Muscle layer of duodenum (tissue), 2 donors: ENCODE measurements around the gene FBXW11.
"Not testable (repeated sequence)": the region's sequence is repeated elsewhere in the genome, so short reads cannot be mapped to it uniquely, and the experiment has no call there.

Experiments used
- H3K27ac ChIP-seq: one replicate; pipeline ENCODE4 v1.7.0; 2013; ENCODE audit warnings: mild to moderate bottlenecking, low read length
- H3K27me3 ChIP-seq: one replicate; pipeline ENCODE4 v1.7.0; 2013; ENCODE audit warnings: low read depth, mild to moderate bottlenecking, control low read depth, low read length
- H3K36me3 ChIP-seq, 2 donors: one replicate each; pipeline ENCODE4 v1.7.0; 2013; ENCODE audit warnings: low read length in 2 of 2, control low read depth in 1 of 2, mild to moderate bottlenecking in 1 of 2; ENCODE audit not compliant: insufficient read depth in 2 of 2, control insufficient read depth in 1 of 2
- H3K4me1 ChIP-seq, 2 donors: one replicate each; pipeline ENCODE4 v1.7.0; 2013; ENCODE audit warnings: low read length in 2 of 2, mild to moderate bottlenecking in 2 of 2, control low read depth in 1 of 2, moderate library complexity in 1 of 2; ENCODE audit not compliant: insufficient read depth in 2 of 2, control insufficient read depth in 1 of 2
- H3K4me3 ChIP-seq, 2 donors: one replicate each; pipeline ENCODE4 v1.7.0; 2013; ENCODE audit warnings: low read length in 2 of 2, low read depth in 1 of 2, mild to moderate bottlenecking in 1 of 2
- H3K9me3 ChIP-seq, 2 donors: one replicate each; pipeline ENCODE4 v1.7.0; 2013; ENCODE audit warnings: low read length in 2 of 2, control low read depth in 1 of 2, mild to moderate bottlenecking in 1 of 2; ENCODE audit not compliant: control insufficient read depth in 1 of 2
- donor health status: healthy.

FBXW11 gene

GRCh38 chr5:171979606-171980005, 26.8 kb downstream of the FBXW11 start:
- peaks cover 0 to 11% of the 10 kb centered on the region in 2 donors for H3K4me1 ChIP-seq

GRCh38 chr5:171978519-171978918, 27.9 kb downstream of the FBXW11 start:
- Histone ChIP-seq H3K27ac (no peak overlapping the region), H3K4me1 (peaks cover 0 to 11% of the 10 kb centered on the region in 2 donors), H3K4me3 (no peak overlapping the region), H3K27me3 (no peaks in the 10 kb centered on the region), H3K36me3 (no peaks in the 10 kb centered on the region), H3K9me3 (peaks cover 0 to 8% of the 10 kb centered on the region in 2 donors)

More at GRCh38 chr5:171979606-171980005, 26.8 kb downstream of the FBXW11 start:
- Histone ChIP-seq H3K27me3 (no peaks in the 10 kb centered on the region), H3K36me3 (no peaks in the 10 kb centered on the region), H3K9me3 (peaks cover 0 to 8% of the 10 kb centered on the region in 2 donors), H3K4me3 (no peak overlapping the region), H3K27ac (no peak overlapping the region)

GRCh38 chr5:171978016-171978415, 28.4 kb downstream of the FBXW11 start:
- peaks cover 0 to 8% of the 10 kb centered on the region in 2 donors for H3K9me3 ChIP-seq
- H3K27ac ChIP-seq = no peak overlapping the region
- H3K4me1 ChIP-seq = peaks cover 0 to 11% of the 10 kb centered on the region in 2 donors
- H3K4me3 ChIP-seq = no peak overlapping the region
- no peaks in the 10 kb centered on the region for H3K27me3 ChIP-seq
- H3K36me3 ChIP-seq = no peaks in the 10 kb centered on the region

- H3K36me3 ChIP-seq, H3K9me3 ChIP-seq, H3K4me3 ChIP-seq, H3K27me3 ChIP-seq, H3K27ac ChIP-seq: not testable (repeated sequence)
- peaks cover 0 to 11% of the 10 kb centered on the region in 2 donors for H3K4me1 ChIP-seq
These were observed 29.0 kb downstream of the FBXW11 start for GRCh38 chr5:171977244-171977950.

GRCh38 chr5:171975877-171976667, 30.4 kb downstream of the FBXW11 start:
- H3K9me3 ChIP-seq = peaks cover 0 to 8% of the 10 kb centered on the region in 2 donors
- H3K36me3 ChIP-seq = no peaks in the 10 kb centered on the region
- H3K4me3 ChIP-seq = no peak overlapping the region
- no peak overlapping the region for H3K27ac ChIP-seq
- H3K4me1 ChIP-seq = peaks cover 0 to 12% of the 10 kb centered on the region in 2 donors
- H3K27me3 ChIP-seq = no peaks in the 10 kb centered on the region

GRCh38 chr5:171975262-171975876, 31.1 kb downstream of the FBXW11 start:
- Histone ChIP-seq H3K4me1 (peaks cover 0 to 19% of the 10 kb centered on the region in 2 donors), H3K27ac (no peak overlapping the region), H3K27me3 (no peaks in the 10 kb centered on the region), H3K4me3 (no peak overlapping the region), H3K36me3 (no peaks in the 10 kb centered on the region), H3K9me3 (peaks cover 0 to 2% of the 10 kb centered on the region in 2 donors)

GRCh38 chr5:171970826-171971225, 35.6 kb downstream of the FBXW11 start:
- Histone ChIP-seq H3K4me1 (peaks cover 5 to 20% of the 10 kb centered on the region in 2 donors), H3K27ac (no peak overlapping the region)

GRCh38 chr5:171969288-171969880, 37.1 kb downstream of the FBXW11 start:
- Histone ChIP-seq H3K4me3 (no peak overlapping the region), H3K27ac (no peak overlapping the region), H3K9me3 (no peaks in the 10 kb centered on the region), H3K27me3 (no peaks in the 10 kb centered on the region), H3K36me3 (no peaks in the 10 kb centered on the region), H3K4me1 (peaks cover 5 to 18% of the 10 kb centered on the region in 2 donors)

More at GRCh38 chr5:171970826-171971225, 35.6 kb downstream of the FBXW11 start:
- Histone ChIP-seq H3K9me3 (no peaks in the 10 kb centered on the region), H3K4me3 (no peak overlapping the region), H3K27me3 (no peaks in the 10 kb centered on the region), H3K36me3 (no peaks in the 10 kb centered on the region)

- no peaks in the 10 kb centered on the region for H3K27me3 ChIP-seq
- H3K36me3 ChIP-seq = no peaks in the 10 kb centered on the region
- H3K27ac ChIP-seq = no peak overlapping the region
- H3K4me3 ChIP-seq = no peak overlapping the region
- no peaks in the 10 kb centered on the region for H3K9me3 ChIP-seq
- peaks cover 5 to 24% of the 10 kb centered on the region in 2 donors for H3K4me1 ChIP-seq
These were observed 37.9 kb downstream of the FBXW11 start for GRCh38 chr5:171968531-171968930.

GRCh38 chr5:171966964-171967363, 39.5 kb downstream of the FBXW11 start:
- no peak overlapping the region for H3K27ac ChIP-seq
- H3K9me3 ChIP-seq = no peaks in the 10 kb centered on the region
- H3K27me3 ChIP-seq = no peaks in the 10 kb centered on the region
- H3K36me3 ChIP-seq = no peaks in the 10 kb centered on the region
- H3K4me3 ChIP-seq = no peak overlapping the region
- peaks cover 5 to 35% of the 10 kb centered on the region in 2 donors for H3K4me1 ChIP-seq

- no peaks in the 10 kb centered on the region for H3K36me3 ChIP-seq
- H3K4me3 ChIP-seq = no peak overlapping the region
- H3K27me3 ChIP-seq = no peaks in the 10 kb centered on the region
- no peaks in the 10 kb centered on the region for H3K9me3 ChIP-seq
- peaks cover 5 to 37% of the 10 kb centered on the region in 2 donors for H3K4me1 ChIP-seq
- H3K27ac ChIP-seq = no peak overlapping the region
These were observed 40.2 kb downstream of the FBXW11 start for GRCh38 chr5:171966270-171966669.
